ENCODE results near the gene MOB1B.

- TF ChIP-seq CTCF (IDR thresholded peaks at IDR 0.05; ENCODE audit: poor library complexity) = no peak
- no peak for TF ChIP-seq EZH2 (IDR thresholded peaks at IDR 0.05; ENCODE audit: borderline replicate concordance)
- TF ChIP-seq EZH2phosphoT487 (IDR thresholded peaks at IDR 0.05; ENCODE audit: low read depth, severe bottlenecking, unreplicated experiment) = no peak
These were observed 92.4 kb downstream of the MOB1B start for GRCh38 chr4:70994387-70995099.

Measured in hepatocyte (in vitro differentiated cells).